ENCODE data around the gene EHF. TPM values are rescaled to one million over a fixed set of nuclear protein-coding genes. Genes with fewer than 3 reads are reported as not detected.

Gene EHF
- total RNA-seq, 1 donor from 2014 or later, result 0.25 TPM

- DNase-seq (ENCODE audit: low read depth), result no peak
- no peak overlapping the region for H2AFZ ChIP-seq (ENCODE audit: low read depth, low read length)
- Mint-ChIP-seq H3K27ac (ENCODE audit: unreplicated experiment) (no peak overlapping the region), H3K4me3 (ENCODE audit: unreplicated experiment) (no peak overlapping the region), H3K36me3 (ENCODE audit: low read depth, unreplicated experiment) (no peaks in the 10 kb centered on the region), H3K4me1 (ENCODE audit: low read depth, unreplicated experiment) (no peaks in the 10 kb centered on the region), H3K27me3 (ENCODE audit: low read depth, unreplicated experiment) (peaks cover 11% of the 10 kb centered on the region), H3K9me3 (ENCODE audit: unreplicated experiment) (no peaks in the 10 kb centered on the region)
- H3K9me3 ChIP-seq (ENCODE audit: insufficient read depth, low read depth, low read length), result no peaks in the 10 kb centered on the region
- H3K79me2 ChIP-seq (ENCODE audit: insufficient read depth, low read length), result no peaks in the 10 kb centered on the region
- H3K27ac ChIP-seq (ENCODE audit: low read depth, low read length), result no peak overlapping the region
- no peak for FAIRE-seq
- no peaks in the 10 kb centered on the region for H3K4me1 ChIP-seq (ENCODE audit: insufficient read depth, low read length)
- H3K27me3 ChIP-seq (ENCODE audit: insufficient read depth, low read length), result peaks cover 20% of the 10 kb centered on the region
- no peaks in the 10 kb centered on the region for H4K20me1 ChIP-seq (ENCODE audit: insufficient read depth, low read length)
- no peak overlapping the region for H3K4me2 ChIP-seq (ENCODE audit: low read length)
- TF ChIP-seq CTCF (IDR thresholded peaks at IDR 0.05; ENCODE audit: insufficient read depth, low read depth, low read length) (no peak), EZH2 (IDR thresholded peaks at IDR 0.05; ENCODE audit: insufficient read depth, low read length) (no peak)
- no peak overlapping the region for H3K9ac ChIP-seq (ENCODE audit: low read length)
- no peak overlapping the region for H3K4me3 ChIP-seq (ENCODE audit: insufficient read depth, low read depth, low read length)
- H3K36me3 ChIP-seq (ENCODE audit: insufficient read depth, low read length), result no peaks in the 10 kb centered on the region
Measured at GRCh38 chr11:34575261-34575660, 45.6 kb upstream of the EHF start.

- H4K20me1 ChIP-seq (ENCODE audit: insufficient read depth, low read length), result no peaks in the 10 kb centered on the region
- no peak overlapping the region for H3K4me3 Mint-ChIP-seq (ENCODE audit: unreplicated experiment)
- no peaks in the 10 kb centered on the region for H3K4me1 ChIP-seq (ENCODE audit: insufficient read depth, low read length)
- no peak overlapping the region for H3K9ac ChIP-seq (ENCODE audit: low read length)
- no peak overlapping the region for H2AFZ ChIP-seq (ENCODE audit: low read depth, low read length)
- no peak overlapping the region for H3K4me2 ChIP-seq (ENCODE audit: low read length)
- H3K4me3 ChIP-seq (ENCODE audit: insufficient read depth, low read depth, low read length), result no peak overlapping the region
- peaks cover 13% of the 10 kb centered on the region for H3K27me3 Mint-ChIP-seq (ENCODE audit: low read depth, unreplicated experiment)
- no peaks in the 10 kb centered on the region for H3K36me3 ChIP-seq (ENCODE audit: insufficient read depth, low read length)
- no peak overlapping the region for H3K27ac Mint-ChIP-seq (ENCODE audit: unreplicated experiment)
- H3K9me3 ChIP-seq (ENCODE audit: insufficient read depth, low read depth, low read length), result no peaks in the 10 kb centered on the region
- DNase-seq (ENCODE audit: low read depth) (no peak), FAIRE-seq (no peak)
- no peaks in the 10 kb centered on the region for H3K4me1 Mint-ChIP-seq (ENCODE audit: low read depth, unreplicated experiment)
- no peak overlapping the region for H3K27ac ChIP-seq (ENCODE audit: low read depth, low read length)
- H3K9me3 Mint-ChIP-seq (ENCODE audit: unreplicated experiment), result no peaks in the 10 kb centered on the region
- TF ChIP-seq EZH2 (IDR thresholded peaks at IDR 0.05; ENCODE audit: insufficient read depth, low read length) (no peak), CTCF (IDR thresholded peaks at IDR 0.05; ENCODE audit: insufficient read depth, low read depth, low read length) (no peak)
- no peaks in the 10 kb centered on the region for H3K36me3 Mint-ChIP-seq (ENCODE audit: low read depth, unreplicated experiment)
- H3K79me2 ChIP-seq (ENCODE audit: insufficient read depth, low read length), result no peaks in the 10 kb centered on the region
- peaks cover 21% of the 10 kb centered on the region for H3K27me3 ChIP-seq (ENCODE audit: insufficient read depth, low read length)
Measured at GRCh38 chr11:34575671-34576070, 45.2 kb upstream of the EHF start.

GRCh38 chr11:34576331-34576730 lies 44.6 kb upstream of the EHF start:
- H3K4me1 ChIP-seq (ENCODE audit: insufficient read depth, low read length), result no peaks in the 10 kb centered on the region
- Mint-ChIP-seq H3K27ac (ENCODE audit: unreplicated experiment) (no peak overlapping the region), H3K27me3 (ENCODE audit: low read depth, unreplicated experiment) (peaks cover 16% of the 10 kb centered on the region), H3K36me3 (ENCODE audit: low read depth, unreplicated experiment) (no peaks in the 10 kb centered on the region), H3K9me3 (ENCODE audit: unreplicated experiment) (no peaks in the 10 kb centered on the region), H3K4me1 (ENCODE audit: low read depth, unreplicated experiment) (no peaks in the 10 kb centered on the region), H3K4me3 (ENCODE audit: unreplicated experiment) (no peak overlapping the region)
- peak; percentile 18 for DNase-seq (ENCODE audit: low read depth)
- H4K20me1 ChIP-seq (ENCODE audit: insufficient read depth, low read length), result no peaks in the 10 kb centered on the region
- H3K9ac ChIP-seq (ENCODE audit: low read length), result no peak overlapping the region
- H3K27ac ChIP-seq (ENCODE audit: low read depth, low read length), result no peak overlapping the region
- H3K4me3 ChIP-seq (ENCODE audit: insufficient read depth, low read depth, low read length), result no peak overlapping the region
- peaks cover 21% of the 10 kb centered on the region for H3K27me3 ChIP-seq (ENCODE audit: insufficient read depth, low read length)
- no peak overlapping the region for H2AFZ ChIP-seq (ENCODE audit: low read depth, low read length)
- H3K79me2 ChIP-seq (ENCODE audit: insufficient read depth, low read length), result no peaks in the 10 kb centered on the region
- H3K36me3 ChIP-seq (ENCODE audit: insufficient read depth, low read length), result no peaks in the 10 kb centered on the region
- H3K4me2 ChIP-seq (ENCODE audit: low read length), result no peak overlapping the region
- no peak for TF ChIP-seq CTCF (IDR thresholded peaks at IDR 0.05; ENCODE audit: insufficient read depth, low read depth, low read length)
- no peak for TF ChIP-seq EZH2 (IDR thresholded peaks at IDR 0.05; ENCODE audit: insufficient read depth, low read length)
- H3K9me3 ChIP-seq (ENCODE audit: insufficient read depth, low read depth, low read length), result no peaks in the 10 kb centered on the region
- no peak for FAIRE-seq
